Measurements from ENCODE around the gene TMEM95.
"Not testable (repeated sequence)": the region's sequence is repeated elsewhere in the genome, so short reads cannot be mapped to it uniquely, and the experiment has no call there.

DNA sequence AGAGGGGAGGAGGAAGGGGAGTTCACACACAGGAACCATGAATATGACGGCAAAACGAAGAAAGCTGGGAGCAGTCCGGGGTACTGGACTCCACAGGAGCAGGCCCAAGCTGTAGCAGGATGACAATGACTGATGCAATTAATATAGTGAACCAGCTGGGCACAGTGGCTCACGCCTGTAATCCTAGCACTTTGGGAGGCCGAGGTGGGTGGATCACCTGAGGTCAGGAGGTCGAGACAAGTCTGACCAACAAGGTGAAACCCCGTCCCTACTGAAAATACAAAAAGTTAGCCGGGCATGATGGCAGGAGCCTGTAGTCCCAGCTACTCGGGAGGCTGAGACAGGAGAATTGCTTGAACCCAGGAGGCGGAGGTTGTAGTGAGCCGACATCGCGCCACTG lies 19.2 kb upstream of the TMEM95 start:
- TF ChIP-seq, protein P1, sequence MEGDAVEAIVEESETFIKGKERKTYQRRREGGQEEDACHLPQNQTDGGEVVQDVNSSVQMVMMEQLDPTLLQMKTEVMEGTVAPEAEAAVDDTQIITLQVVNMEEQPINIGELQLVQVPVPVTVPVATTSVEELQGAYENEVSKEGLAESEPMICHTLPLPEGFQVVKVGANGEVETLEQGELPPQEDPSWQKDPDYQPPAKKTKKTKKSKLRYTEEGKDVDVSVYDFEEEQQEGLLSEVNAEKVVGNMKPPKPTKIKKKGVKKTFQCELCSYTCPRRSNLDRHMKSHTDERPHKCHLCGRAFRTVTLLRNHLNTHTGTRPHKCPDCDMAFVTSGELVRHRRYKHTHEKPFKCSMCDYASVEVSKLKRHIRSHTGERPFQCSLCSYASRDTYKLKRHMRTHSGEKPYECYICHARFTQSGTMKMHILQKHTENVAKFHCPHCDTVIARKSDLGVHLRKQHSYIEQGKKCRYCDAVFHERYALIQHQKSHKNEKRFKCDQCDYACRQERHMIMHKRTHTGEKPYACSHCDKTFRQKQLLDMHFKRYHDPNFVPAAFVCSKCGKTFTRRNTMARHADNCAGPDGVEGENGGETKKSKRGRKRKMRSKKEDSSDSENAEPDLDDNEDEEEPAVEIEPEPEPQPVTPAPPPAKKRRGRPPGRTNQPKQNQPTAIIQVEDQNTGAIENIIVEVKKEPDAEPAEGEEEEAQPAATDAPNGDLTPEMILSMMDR (conservative IDR thresholded peaks at IDR 0.05), result not testable (repeated sequence)
- not testable (repeated sequence) for TF ChIP-seq EZH2 (IDR thresholded peaks at IDR 0.05; ENCODE audit: low read depth)
